GM21515 (cell line): ENCODE results near the gene SPEG.
A peak's percentile ranks its signal among the peaks of the same experiment; 100 is the strongest.

ENCODE experiments used
- ATAC-seq: cut with Tn5 transposase; IDR thresholded peaks from one replicate; pipeline ENCODE4 v1.9.1; 2021; ENCODE audit not compliant: unreplicated experiment

Gene SPEG

DNA sequence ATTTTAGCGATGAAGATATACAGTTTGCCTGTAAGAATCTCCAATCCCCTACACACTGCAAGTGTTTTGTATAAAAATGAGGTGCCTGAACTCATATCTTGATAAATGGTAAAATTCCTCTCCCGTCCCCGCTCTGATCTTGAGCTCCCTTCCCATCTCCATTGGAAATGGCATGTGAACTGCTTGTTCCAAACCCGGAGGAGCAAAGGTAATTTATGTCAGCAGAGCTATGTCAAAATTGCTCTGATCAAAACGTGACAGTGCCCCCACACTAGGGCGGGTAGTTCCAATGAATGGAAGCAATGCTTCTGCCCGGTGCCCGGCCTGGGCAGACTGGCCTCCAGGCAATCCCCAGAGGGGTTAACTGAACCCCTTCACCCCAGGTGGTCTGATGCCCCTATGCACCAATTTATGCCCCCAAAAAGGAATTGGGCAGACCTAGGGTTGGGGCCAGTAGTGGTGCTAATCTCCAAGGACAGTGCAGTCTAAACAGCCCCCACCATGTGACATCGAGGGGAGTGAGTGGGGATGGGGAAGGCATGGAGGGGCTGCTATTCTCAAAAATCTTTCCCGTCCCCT lies 60.4 kb downstream of the SPEG start:
- no peak for ATAC-seq

- ATAC-seq: no peak
Observed at GRCh38 chr2:219495531-219496122, 61.0 kb downstream of the SPEG start.

DNA sequence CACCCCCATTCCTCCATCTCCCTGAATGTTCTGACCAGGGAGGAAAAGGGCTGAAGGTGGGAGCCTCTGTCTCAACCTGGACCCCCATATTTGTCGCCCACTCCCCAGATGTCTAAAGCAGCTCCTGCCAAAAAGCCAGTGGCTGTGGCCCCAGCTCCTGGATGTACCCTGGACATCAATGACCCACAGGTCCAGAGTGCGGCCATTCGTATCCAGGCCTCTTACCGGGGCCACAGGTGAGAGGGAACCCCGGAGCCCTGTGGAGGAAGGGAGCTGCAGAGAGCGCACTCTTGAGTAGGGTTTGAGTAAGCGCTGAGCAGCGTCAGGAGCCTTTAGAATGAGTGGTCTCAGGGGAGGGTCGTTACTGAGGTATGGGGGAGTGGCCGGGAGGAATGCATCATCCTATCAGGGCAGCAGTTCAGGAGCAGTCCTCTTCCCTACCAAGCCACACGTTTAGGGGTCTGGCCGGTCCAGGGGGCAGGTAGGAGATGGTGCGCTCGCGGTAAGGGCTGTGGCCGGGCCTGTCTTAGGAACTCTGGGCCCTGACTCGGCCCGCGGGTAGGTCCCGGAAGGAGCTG lies 61.7 kb downstream of the SPEG start:
- ATAC-seq: no peak

- no peak for ATAC-seq
Observed at GRCh38 chr2:219496825-219497494, 62.3 kb downstream of the SPEG start.

DNA sequence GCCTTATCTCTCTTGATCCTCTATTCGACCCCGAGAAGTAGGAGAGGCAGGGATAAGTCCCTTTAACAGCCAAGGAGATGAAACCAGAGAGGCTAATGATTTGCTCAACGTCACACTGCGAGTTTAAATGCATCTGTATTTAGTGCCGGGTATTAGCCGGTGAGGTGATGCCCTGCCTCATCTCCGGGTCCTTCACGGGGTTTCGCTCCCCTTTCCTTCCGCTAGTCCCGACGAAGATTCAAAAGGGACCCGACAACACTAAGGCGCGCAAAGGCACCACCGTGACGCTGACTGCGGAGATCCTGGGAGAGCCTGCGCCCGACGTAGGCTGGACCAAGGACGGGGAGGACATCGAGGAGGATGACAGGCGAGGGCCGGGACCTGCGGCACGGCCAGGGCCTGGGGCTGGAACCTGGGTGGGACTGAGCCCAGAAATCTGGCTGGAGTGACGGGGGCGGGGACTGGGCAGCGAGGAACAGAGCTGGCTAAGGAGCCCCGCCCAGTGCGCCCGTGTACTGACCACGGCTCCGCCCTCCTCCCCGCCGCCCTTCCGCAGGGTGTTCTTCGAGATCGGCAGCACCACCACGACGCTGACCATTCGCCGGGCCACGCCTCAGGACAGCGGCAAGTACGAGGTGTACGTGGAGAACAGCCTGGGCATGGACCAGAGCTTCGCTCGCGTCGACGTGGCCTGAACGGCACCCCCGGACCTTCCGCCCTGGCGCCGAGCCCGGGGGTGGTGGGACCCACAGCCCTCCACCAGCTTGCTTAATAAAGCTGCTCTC lies 63.0 kb downstream of the SPEG start:
- peak; percentile 13 for ATAC-seq

- ATAC-seq: peak; percentile 96
Observed at GRCh38 chr2:219498280-219499057, 63.8 kb downstream of the SPEG start, which contains the start of gene GMPPA. GMPPA (plus strand) TSS chr2:219498891; CDS start chr2:219499976, 1,085 bp downstream.

GRCh38 chr2:219499058-219499307 lies 64.3 kb downstream of the SPEG start:
- no peak for ATAC-seq

- ATAC-seq: no peak
Observed at GRCh38 chr2:219499555-219499954, 64.9 kb downstream of the SPEG start.

GRCh38 chr2:219500135-219500534 lies 65.5 kb downstream of the SPEG start:
- no peak for ATAC-seq

GRCh38 chr2:219501849-219502248 lies 67.2 kb downstream of the SPEG start:
- no peak for ATAC-seq

DNA sequence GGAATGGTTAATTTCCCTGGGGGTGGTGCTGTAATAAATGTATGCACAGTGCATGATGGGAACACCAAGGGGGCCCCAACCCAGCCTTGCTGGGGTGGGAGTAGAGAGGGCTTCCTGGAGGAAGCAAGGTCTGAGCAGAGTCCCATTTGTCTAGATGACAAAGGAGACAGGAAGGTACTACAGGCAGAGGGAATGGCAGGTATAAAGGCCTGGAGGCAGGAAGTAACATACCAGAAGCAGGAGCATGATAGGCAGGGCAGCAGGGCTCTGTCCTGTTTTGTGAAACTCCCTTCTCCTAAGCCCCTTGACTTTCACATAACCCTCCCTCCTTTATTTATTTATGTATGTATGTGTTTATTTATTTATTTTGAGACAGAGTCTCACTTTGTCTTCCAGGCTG lies 68.0 kb downstream of the SPEG start:
- ATAC-seq: no peak

GRCh38 chr2:219505585-219505984 lies 70.9 kb downstream of the SPEG start:
- no peak for ATAC-seq

DNA sequence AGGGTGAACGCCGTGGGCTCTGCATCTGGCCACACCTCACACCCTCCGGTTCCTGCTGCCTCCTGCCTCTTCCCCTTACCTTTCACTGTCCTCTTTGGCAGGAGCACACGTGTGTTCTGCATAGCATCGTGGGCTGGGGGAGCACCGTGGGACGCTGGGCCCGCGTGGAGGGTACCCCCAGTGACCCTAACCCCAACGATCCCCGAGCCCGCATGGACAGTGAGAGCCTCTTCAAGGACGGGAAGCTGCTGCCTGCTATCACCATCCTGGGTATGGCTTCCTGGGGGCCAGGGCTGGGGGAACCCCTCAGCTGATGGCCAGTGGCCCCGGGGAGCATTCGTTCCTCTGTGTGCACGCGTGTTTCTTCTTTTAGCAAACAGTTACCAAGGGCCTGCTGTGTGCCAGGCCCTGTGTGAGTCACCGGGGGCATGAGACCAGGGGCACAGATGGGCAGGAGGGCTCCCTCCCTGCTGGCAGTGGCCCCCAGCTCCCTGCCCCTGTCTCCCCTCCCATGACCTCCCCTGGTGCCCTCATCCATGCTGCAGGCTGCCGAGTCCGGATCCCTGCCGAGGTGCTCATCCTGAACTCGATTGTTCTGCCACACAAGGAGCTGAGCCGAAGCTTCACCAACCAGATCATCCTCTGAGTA lies 71.6 kb downstream of the SPEG start:
- ATAC-seq: no peak

DNA sequence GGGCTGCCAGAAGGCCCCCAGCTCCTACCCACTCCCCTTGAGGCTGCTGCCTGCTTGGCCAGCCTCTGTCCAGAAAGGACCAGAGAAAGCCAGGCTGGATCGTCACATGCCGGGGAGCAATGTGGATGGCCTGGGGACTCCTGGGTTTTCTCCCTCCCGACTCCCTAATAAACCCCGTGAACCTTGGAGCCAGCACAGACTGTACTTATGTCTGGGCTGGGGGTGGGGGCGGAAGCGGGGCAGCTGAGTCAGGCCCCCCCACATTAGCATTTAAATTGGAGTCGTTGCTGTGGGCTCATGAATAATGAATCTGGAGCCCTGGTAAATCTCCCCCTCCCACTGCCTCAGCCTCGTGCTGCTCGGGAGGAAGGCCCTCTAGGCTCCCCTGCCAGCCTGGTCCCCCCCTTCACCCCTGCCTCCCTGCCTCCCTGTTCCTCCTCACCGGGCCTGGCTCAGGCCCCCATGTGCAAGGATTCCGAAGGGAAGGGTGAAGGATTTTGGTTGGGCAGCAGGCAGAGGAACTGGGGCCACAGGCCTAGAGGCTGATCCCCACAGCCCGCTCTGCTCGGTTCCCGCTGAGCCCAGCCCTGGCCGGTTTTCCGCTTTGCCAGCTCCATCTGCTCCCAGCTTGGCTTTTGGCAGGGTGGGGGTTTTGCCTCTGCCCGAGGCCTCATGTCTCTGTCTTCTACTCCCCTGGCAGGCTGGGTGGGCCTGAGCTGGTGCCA lies 72.3 kb downstream of the SPEG start:
- no peak for ATAC-seq

DNA sequence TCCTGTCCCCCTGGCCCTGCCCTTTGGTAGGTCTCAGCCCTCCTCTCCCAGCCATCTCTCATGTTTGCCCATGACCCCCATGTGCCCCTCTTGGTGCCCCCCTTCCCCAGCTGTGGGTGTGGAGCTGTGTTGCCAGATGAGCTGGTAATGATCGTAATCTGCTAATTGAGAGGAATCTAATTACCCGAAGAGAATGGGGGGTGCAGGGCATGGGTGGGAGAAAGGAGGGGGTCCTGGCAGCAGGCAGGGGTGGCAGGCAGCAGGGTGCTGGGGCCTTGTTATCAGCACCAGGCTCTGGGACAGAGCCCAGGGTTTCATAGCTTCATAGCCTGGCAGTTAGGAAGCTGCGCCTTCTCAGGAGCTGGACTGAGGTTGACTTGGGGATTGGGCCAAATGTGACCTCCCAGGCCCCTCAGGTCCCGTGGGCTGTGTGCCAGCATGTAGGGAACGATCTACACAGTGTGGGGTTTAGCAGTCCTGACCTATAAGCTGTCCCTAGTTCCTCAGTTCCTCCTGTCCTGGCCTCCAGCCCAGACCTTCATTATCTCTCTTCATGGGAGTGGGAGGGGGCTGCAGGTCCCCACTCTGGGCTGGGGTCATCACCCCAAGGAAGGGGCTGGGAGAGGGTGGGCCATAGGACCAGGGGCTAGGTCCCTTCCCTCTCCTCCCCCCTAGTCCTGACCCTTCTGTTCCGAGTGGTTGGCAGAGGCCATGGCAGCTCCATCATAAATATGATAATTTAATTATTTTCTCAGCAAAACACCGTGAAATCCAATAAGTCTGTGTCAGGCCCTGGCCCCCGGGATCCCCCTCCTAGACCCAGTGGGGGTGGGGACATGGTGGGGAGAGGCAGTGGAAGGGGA lies 73.2 kb downstream of the SPEG start:
- ATAC-seq: no peak

GRCh38 chr2:219508444-219508734 lies 73.7 kb downstream of the SPEG start:
- ATAC-seq: no peak

DNA sequence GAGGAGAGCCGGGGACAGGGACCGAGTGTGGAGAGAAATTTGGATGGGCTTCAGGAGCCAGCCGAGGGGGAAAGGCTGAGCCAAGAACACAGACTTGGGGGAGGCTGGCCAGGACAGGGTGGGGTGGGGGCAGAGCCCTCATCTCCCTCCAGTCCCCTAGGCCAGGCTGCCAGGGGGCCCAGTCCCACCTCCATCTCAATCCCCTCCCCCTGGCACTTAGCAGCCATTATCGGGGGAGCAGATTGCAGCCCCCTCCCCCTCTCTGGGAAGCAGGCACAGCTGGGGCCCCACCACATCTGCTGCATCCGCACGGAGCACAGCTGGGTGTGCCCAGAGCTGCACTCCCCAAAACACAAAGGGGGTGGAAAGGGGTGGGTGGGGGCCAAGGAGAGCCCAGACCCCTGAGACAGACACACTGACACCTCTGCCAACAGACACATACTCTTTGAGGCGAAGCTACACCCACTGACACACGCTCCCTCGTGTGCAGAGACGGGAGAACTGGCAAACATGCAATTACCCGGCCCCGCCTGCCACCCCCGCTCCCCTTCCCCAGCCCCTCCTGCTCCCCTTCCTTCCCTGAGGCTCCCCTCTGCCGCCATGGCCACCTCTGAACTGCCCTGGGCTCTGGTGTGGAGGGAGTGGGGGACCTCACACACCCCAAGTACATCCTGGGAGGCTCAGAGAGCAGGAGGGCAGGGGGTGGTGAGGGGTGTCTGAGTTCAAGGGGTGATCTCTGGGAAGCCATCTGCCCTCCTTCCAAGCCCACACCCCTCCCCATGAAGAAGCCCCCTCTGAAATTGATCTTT lies 74.5 kb downstream of the SPEG start:
- no peak for ATAC-seq
